ENCODE measurements around the gene CALHM4. TPM values are rescaled to one million over a fixed set of nuclear protein-coding genes. Genes with fewer than 3 reads are reported as not detected.
A peak's percentile ranks its signal among the peaks of the same experiment; 100 is the strongest.

Gene CALHM4
- total RNA-seq, 6 experiments from 2014 or later: 0.24 to 0.31 (median 0.27) TPM; not detected in 3

DNA sequence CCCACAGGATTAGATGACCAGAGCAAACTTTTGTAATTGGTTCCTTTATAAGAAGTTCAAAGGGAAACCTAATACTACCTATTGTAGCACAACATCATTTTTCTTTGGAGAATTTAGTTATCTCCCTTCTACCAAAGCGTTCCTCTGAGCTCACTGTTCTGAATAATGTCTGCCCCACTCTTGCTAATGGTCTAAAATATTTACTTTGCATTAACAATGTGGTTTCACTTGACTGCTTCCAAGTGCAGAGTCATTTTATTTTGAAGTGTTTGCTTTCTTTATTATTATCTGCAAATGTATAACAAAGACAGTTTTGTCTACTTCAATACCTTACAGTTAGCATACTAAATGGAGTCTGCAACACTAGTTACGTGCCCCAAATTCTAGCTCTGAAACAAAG, 23.1 kb upstream of the CALHM4 start:
- Mint-ChIP-seq H3K36me3 (ENCODE audit: low read depth) (no peaks in the 10 kb centered on the region), H3K27me3 (ENCODE audit: insufficient read depth) (no peaks in the 10 kb centered on the region), H3K4me3 (peak overlapping the region; percentile 64), H3K27ac (peak overlapping the region; percentile 57), H3K9me3 (no peaks in the 10 kb centered on the region), H3K4me1 (ENCODE audit: low read depth) (peaks cover 62% of the 10 kb centered on the region)
- TF ChIP-seq, protein P1, sequence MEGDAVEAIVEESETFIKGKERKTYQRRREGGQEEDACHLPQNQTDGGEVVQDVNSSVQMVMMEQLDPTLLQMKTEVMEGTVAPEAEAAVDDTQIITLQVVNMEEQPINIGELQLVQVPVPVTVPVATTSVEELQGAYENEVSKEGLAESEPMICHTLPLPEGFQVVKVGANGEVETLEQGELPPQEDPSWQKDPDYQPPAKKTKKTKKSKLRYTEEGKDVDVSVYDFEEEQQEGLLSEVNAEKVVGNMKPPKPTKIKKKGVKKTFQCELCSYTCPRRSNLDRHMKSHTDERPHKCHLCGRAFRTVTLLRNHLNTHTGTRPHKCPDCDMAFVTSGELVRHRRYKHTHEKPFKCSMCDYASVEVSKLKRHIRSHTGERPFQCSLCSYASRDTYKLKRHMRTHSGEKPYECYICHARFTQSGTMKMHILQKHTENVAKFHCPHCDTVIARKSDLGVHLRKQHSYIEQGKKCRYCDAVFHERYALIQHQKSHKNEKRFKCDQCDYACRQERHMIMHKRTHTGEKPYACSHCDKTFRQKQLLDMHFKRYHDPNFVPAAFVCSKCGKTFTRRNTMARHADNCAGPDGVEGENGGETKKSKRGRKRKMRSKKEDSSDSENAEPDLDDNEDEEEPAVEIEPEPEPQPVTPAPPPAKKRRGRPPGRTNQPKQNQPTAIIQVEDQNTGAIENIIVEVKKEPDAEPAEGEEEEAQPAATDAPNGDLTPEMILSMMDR (IDR thresholded peaks at IDR 0.05): no peak
- peak; percentile 28 for DNase-seq

DNA sequence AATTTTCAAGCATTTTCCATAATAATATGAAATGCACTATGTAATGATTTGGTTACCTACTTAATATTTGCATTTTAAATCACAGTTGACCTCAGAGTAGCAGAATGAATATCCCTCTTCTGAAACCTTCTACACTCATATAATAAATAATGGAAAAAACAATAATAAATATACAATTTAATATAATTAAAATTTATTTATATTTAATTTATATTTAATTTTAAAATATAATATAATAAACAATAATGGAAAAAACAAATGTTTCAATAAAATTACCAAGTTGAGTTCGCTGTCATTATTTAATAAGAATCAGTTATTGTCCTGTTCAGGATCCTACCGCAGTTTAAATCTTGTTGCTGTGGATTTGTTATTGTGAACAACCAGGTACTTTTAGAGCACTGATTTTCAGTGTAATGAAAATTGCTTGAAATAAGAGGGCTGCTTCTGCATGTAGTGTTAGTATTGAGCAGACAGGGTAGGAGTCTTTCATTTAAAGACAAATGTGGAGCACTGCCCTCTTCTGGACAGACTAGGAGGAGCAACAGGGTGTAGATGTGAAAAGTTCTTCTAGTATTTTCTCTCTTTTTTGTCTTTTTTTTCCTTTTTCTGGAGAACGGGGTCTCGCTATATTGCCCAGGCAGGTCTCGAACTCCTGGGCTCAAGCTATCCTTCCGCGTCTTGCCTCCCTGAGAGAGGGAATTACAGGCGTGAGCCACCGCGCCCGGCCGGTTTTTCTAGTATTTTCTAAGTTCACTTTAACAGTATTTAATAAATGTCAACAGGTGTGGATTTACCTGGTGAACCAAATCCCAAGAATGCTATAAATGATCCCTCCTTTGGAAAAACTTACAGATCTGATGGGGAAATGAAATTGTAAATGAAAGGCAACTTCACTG, 21.6 kb upstream of the CALHM4 start:
- TF ChIP-seq, protein P1 (IDR thresholded peaks at IDR 0.05): peak; percentile 91
- H3K27ac Mint-ChIP-seq: no peak overlapping the region
- peak; percentile 73 for DNase-seq
- H3K9me3 Mint-ChIP-seq: no peaks in the 10 kb centered on the region
- H3K27me3 Mint-ChIP-seq (ENCODE audit: insufficient read depth): no peaks in the 10 kb centered on the region
- peaks cover 72% of the 10 kb centered on the region for H3K4me1 Mint-ChIP-seq (ENCODE audit: low read depth)
- H3K36me3 Mint-ChIP-seq (ENCODE audit: low read depth): no peaks in the 10 kb centered on the region
- no peak overlapping the region for H3K4me3 Mint-ChIP-seq

DNA sequence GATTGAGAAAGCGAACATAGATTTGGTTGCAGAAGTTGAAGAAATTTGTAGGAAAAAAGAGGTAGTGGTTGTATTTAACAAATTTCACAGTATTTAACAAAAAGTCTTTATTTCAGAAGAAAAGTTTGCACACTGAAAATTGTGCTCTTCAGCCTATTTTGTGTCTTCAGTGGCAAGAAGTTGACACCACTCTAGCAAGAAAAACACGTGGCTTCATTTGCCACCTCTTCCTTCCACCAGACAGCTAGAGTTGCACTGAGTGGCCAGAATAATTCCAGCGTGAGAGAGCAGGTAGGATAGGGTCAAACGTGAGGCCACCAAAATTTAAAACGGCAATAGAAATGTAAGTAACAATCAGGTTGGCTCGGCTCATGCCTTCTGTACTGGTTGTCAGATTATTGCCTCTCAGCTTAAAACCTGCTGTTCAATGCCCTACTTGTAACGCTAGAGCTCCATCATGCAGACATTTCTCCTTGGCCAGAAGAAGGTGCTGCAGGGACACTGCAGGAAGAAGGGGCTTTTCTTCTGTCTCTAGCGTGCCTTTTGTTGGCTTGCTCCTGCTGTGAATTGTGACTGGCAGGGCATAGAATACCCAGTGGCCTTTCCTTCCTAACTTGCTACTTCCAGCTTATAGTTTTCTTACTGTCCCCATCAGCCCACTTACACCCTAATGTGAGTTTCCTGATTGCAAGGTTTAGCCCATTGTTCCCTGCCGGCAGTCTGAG, 20.2 kb upstream of the CALHM4 start:
- no peak for DNase-seq
- H3K4me1 Mint-ChIP-seq (ENCODE audit: low read depth): peaks cover 73% of the 10 kb centered on the region
- TF ChIP-seq, protein P1 (IDR thresholded peaks at IDR 0.05): no peak
- peak overlapping the region; percentile 15; the same call in 1 of the 2 replicates for H3K27ac Mint-ChIP-seq
- H3K36me3 Mint-ChIP-seq (ENCODE audit: low read depth): no peaks in the 10 kb centered on the region
- H3K9me3 Mint-ChIP-seq: no peaks in the 10 kb centered on the region
- H3K4me3 Mint-ChIP-seq: no peak overlapping the region
- no peaks in the 10 kb centered on the region for H3K27me3 Mint-ChIP-seq (ENCODE audit: insufficient read depth)

DNA sequence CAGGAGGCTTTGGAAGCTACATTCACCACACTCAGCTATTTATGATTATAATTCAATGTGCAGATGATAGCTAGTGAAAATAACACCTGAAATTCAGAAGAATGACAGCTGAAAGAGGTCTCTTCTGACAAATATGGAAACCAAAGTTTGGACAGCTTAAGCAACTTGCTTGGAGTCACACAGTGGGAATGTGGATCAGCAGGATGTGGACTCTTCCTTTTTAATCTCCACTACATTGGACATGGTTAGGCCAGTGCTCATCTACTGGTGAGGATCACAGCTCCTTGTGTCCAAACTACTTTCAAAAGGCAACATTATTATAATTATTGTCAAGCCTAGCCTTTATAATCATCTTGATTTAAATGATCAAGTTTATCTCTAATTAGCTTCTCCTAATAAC, 18.4 kb upstream of the CALHM4 start:
- TF ChIP-seq, protein P1 (IDR thresholded peaks at IDR 0.05): no peak
- H3K9me3 Mint-ChIP-seq: no peaks in the 10 kb centered on the region
- no peaks in the 10 kb centered on the region for H3K36me3 Mint-ChIP-seq (ENCODE audit: low read depth)
- no peak overlapping the region for H3K4me3 Mint-ChIP-seq
- peak; percentile 23 for DNase-seq
- H3K4me1 Mint-ChIP-seq (ENCODE audit: low read depth): peaks cover 61% of the 10 kb centered on the region
- H3K27me3 Mint-ChIP-seq (ENCODE audit: insufficient read depth): 0 out of 2 replicates have a peak, but pooled peaks cover 3% of the 10 kb centered on the region
- no peak overlapping the region; the same call in 1 of the 2 replicates for H3K27ac Mint-ChIP-seq

DNA sequence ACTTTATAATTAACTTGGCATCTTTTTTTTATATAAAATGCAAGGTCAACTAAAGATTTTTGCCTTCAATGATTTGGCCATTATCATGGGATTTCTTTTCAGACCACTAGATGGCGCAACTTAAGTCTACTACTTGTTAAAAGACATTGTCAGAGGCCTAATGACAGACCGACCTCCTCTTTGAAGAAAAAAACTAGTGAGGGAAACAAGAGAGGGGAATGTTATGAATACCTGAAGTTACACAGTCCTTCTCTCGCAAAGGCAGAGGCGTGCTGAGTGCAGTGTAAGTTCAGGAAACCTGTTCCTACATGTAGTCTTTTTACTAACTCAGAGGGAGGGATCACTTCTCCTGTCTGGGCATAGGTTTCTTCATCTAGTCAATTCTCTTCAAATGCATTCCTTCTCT, 17.3 kb upstream of the CALHM4 start:
- Mint-ChIP-seq H3K27me3 (ENCODE audit: insufficient read depth) (0 out of 2 replicates have a peak, but pooled peaks cover 3% of the 10 kb centered on the region), H3K27ac (peak overlapping the region; percentile 54)
- peak; percentile 62 for DNase-seq

More for the DNA sequence above, 17.3 kb upstream of the CALHM4 start:
- Mint-ChIP-seq H3K9me3 (no peaks in the 10 kb centered on the region), H3K4me3 (no peak overlapping the region), H3K36me3 (ENCODE audit: low read depth) (no peaks in the 10 kb centered on the region), H3K4me1 (ENCODE audit: low read depth) (peaks cover 50% of the 10 kb centered on the region)
- TF ChIP-seq, protein P1 (IDR thresholded peaks at IDR 0.05): peak; percentile 90

Data from HFFc6 (cell line).